ENCODE measurements around the gene ZNF804B. TPM values are rescaled to one million over a fixed set of nuclear protein-coding genes. Genes with fewer than 3 reads are reported as not detected.

The ZNF804B gene
- total and polyA plus RNA-seq, 12 donors: 0.04 to 0.09 (median 0.08) TPM; not detected in 7

GRCh38 chr7:89023877-89024276 lies 264.4 kb downstream of the ZNF804B start:
- TF ChIP-seq CTCF (IDR thresholded peaks at IDR 0.05): no peak
- TF ChIP-seq POLR2A (IDR thresholded peaks at IDR 0.05): no peak
- no peaks in the 10 kb centered on the region for H3K4me1 ChIP-seq (replicated peaks in 1 of 2)
- H3K9me3 ChIP-seq (replicated peaks in 1 of 3): no peaks in the 10 kb centered on the region
- intact Hi-C loops (cut with DNase I): no loop called here
- H3K36me3 ChIP-seq (replicated peaks in 1 of 2): no peaks in the 10 kb centered on the region
- WGBS, 4 donors: 35 to 57% (median 40%) methylated on average over 1 of the region's 1 CpG
- no peak overlapping the region for H3K4me3 ChIP-seq
- DNase-seq: no peak
- H3K27me3 ChIP-seq: no peaks in the 10 kb centered on the region
- H3K27ac ChIP-seq: no peak overlapping the region

GRCh38 chr7:89027781-89028180 lies 268.3 kb downstream of the ZNF804B start:
- H3K9me3 ChIP-seq (replicated peaks in 1 of 3): no peaks in the 10 kb centered on the region
- no peak overlapping the region for H3K27ac ChIP-seq
- 24 to 50% (median 36%) methylated on average over 1 of the region's 1 CpG for WGBS, 4 donors
- intact Hi-C loops (cut with DNase I): no loop called here
- H3K4me3 ChIP-seq: no peak overlapping the region
- no peaks in the 10 kb centered on the region for H3K4me1 ChIP-seq (replicated peaks in 1 of 2)
- TF ChIP-seq CTCF (IDR thresholded peaks at IDR 0.05): no peak
- TF ChIP-seq POLR2A (IDR thresholded peaks at IDR 0.05): no peak
- DNase-seq: no peak
- no peaks in the 10 kb centered on the region for H3K27me3 ChIP-seq
- no peaks in the 10 kb centered on the region for H3K36me3 ChIP-seq (replicated peaks in 1 of 2)

DNA sequence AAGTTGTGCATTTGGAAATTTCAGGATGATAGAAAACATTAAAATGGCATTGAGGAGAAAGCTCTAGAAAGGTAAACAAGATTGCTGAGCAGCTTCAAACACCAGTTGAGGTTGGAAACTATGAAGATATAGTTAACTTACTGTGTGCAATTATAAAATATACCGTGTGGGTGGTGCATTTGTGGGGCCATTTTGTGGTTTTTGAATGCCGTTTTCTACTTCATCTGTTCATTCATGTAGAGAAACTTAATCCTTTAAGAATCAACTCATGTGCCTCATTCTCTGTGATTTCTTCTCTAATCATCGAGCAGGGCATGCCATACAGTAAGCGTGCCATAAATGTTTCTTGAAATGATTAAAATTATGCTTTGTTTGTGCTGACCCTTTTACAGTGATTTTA lies 268.8 kb downstream of the ZNF804B start:
- no peak overlapping the region for H3K4me3 ChIP-seq
- H3K36me3 ChIP-seq (replicated peaks in 1 of 2): no peaks in the 10 kb centered on the region
- H3K27me3 ChIP-seq: no peaks in the 10 kb centered on the region
- TF ChIP-seq POLR2A (IDR thresholded peaks at IDR 0.05) (no peak), CTCF (IDR thresholded peaks at IDR 0.05) (no peak)
- intact Hi-C loops (cut with DNase I): no loop called here
- H3K27ac ChIP-seq: no peak overlapping the region
- DNase-seq: no peak
- no peaks in the 10 kb centered on the region for H3K9me3 ChIP-seq (replicated peaks in 1 of 3)
- H3K4me1 ChIP-seq (replicated peaks in 1 of 2): no peaks in the 10 kb centered on the region
- WGBS, 4 donors: 82 to 87% (median 84%) methylated on average over 4 of the region's 4 CpGs

DNA sequence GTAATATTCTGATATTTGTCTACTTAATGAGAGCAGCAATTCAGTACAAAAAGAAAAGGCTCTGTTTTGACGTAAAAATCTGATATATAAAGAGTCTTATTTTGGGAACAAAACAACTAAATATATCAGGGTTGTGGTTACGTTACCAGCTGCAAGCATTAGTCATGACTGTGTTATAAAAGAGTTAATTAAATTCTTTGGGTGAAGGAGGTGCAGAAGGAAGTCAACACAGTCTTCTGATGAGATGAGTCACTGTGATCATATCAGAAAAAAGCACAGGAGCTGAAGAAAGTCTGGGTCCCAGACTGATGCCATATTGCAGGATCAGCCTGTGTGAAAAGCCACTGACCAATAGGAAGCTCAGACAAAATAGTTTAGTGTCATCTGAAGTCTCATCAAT lies 270.4 kb downstream of the ZNF804B start:
- WGBS, 4 donors: 48 to 67% (median 54%) methylated on average over 2 of the region's 2 CpGs
- Histone ChIP-seq H3K4me1 (replicated peaks in 1 of 2) (no peaks in the 10 kb centered on the region), H3K9me3 (replicated peaks in 1 of 3) (no peaks in the 10 kb centered on the region), H3K4me3 (no peak overlapping the region), H3K27ac (no peak overlapping the region), H3K27me3 (no peaks in the 10 kb centered on the region), H3K36me3 (replicated peaks in 1 of 2) (no peaks in the 10 kb centered on the region)
- DNase-seq: no peak
- intact Hi-C loops (cut with DNase I): no loop called here
- no peak for TF ChIP-seq CTCF (IDR thresholded peaks at IDR 0.05)
- no peak for TF ChIP-seq POLR2A (IDR thresholded peaks at IDR 0.05)

All from adrenal gland (tissue), 12 donors.